Heart left ventricle (tissue), 16 donors: ENCODE results near the gene KRT74. TPM values are rescaled to one million over a fixed set of nuclear protein-coding genes. Genes with fewer than 3 reads are reported as not detected.

ENCODE experiments used
- ATAC-seq, 4 donors: fragments of 200-7000 bp; cut with Tn5 transposase; one replicate each; pipeline ENCODE4 v1.9.1; 2020 to 2022; ENCODE audit warnings: moderate library complexity in 4 of 4, mild to moderate bottlenecking in 3 of 4, moderate number of reproducible peaks in 1 of 4
- DNase-seq, 5 donors: peaks; one replicate each; pipeline ENCODE4 v3.0.0-alpha.2; 2020
- H3K27ac ChIP-seq, 12 donors: fragments of 200-600 bp; sonication (generic) in 4 of 12; one replicate each; pipeline versions ENCODE4 v1.5.0 to v1.8.0; 2016 to 2022; ENCODE audit warnings: mild to moderate bottlenecking in 2 of 12
- H3K27me3 ChIP-seq, 9 donors: fragments of 200-600 bp; sonication (generic) in 2 of 9; one replicate each; pipeline versions ENCODE4 v1.5.1 to v1.8.0; 2016 to 2022; ENCODE audit warnings: mild to moderate bottlenecking in 3 of 9
- H3K36me3 ChIP-seq, 9 donors: fragments of 200-600 bp; sonication (generic) in 2 of 9; one replicate each; pipeline versions ENCODE4 v1.5.0 to v1.8.0; 2018 to 2022; ENCODE audit warnings: mild to moderate bottlenecking in 2 of 9
- H3K4me1 ChIP-seq, 12 donors: fragments of 200-600 bp; sonication (generic) in 4 of 12; one replicate each; pipeline versions ENCODE4 v1.5.0 to v1.8.0; 2016 to 2022; ENCODE audit warnings: mild to moderate bottlenecking in 3 of 12
- H3K4me3 ChIP-seq, 12 donors: fragments of 200-600 bp; sonication (generic) in 4 of 12; one replicate each; pipeline versions ENCODE4 v1.5.0 to v1.8.0; 2017 to 2022; ENCODE audit warnings: mild to moderate bottlenecking in 9 of 12, moderate library complexity in 4 of 12
- H3K9me3 ChIP-seq, 12 donors: fragments of 200-600 bp; sonication (generic) in 4 of 12; one replicate each; pipeline versions ENCODE4 v1.5.0 to v1.8.0; 2016 to 2022; ENCODE audit warnings: mild to moderate bottlenecking in 1 of 12
- CTCF ChIP-seq, 12 donors: fragments of 200-600 bp; sonication (generic) in 4 of 12; IDR thresholded peaks; one replicate each; pipeline versions ENCODE4 v1.5.0 to v1.8.0; 2018 to 2022; ENCODE audit warnings: antibody characterized with exemption in 12 of 12, mild to moderate bottlenecking in 5 of 12
- POLR2A ChIP-seq, 2 donors: fragments of 450-650 bp; IDR thresholded peaks; one replicate each; pipeline ENCODE4 v1.6.1; 2017; ENCODE audit warnings: antibody characterized with exemption in 2 of 2, mild to moderate bottlenecking in 2 of 2, moderate library complexity in 2 of 2
- WGBS, 4 donors: extraction: QIAGEN DNeasy Blood & Tissue Kit in 2 of 4; methylation state at CpG; one replicate each; pipeline versions ENCODE4 v1.1.5 to v1.1.7; 2013 to 2018; 5-methylcytosine and 5-hydroxymethylcytosine counted together
- intact Hi-C, 10 donors: fragments of 100-400 bp; cut with DNase I; formaldehyde crosslinking; loops; one replicate each; pipeline versions ENCODE4 v1.11.1 to v1.14.2; 2022
- polyA plus RNA-seq, 2 donors: library from polyadenylated mRNA; stranded (reverse); fragments of 200-250 nt; gene quantifications; one replicate each; pipeline ENCODE4 v1.2.3, GENCODE V29; 2013
- total RNA-seq, 9 donors: library from RNA; depleted of rRNA in 2 of 9; stranded (reverse); fragments of >200 nt in 2 of 9; fragmentation: NEBNext Ultra II Directional in 3 of 9; extraction: Animal tissue kit (Norgen Biotek cat#: 25700) in 3 of 9; gene quantifications; one replicate each; pipeline versions ENCODE4 v1.1.0 to v1.2.4, GENCODE V29; 2016 to 2023
- donor health status: ischemic (EF 13 %, LVEDD 7.1; RV severe dilation, severe dysfunction).
- donor health status: healthy with polysubstance abuse.
- donor health status: DM: no; HTN: yes; CAD: no.
- donor health status: DM: no; HTN: no; CAD: no.
- donor health status: ischemic (EF 25% LVEDD 6.9; RV normal size, moderate dysfunction).
- donor health status: ischemic (EF 25% LVEDD 5.7; RV mildly dilated, moderate dysfunction).
- donor health status: healthy.
- donor health status: DM: yes; HTN: yes; CAD: no.
- donor health status: ischemic (EF 35%, LVEDD 5.7; RV mildly dilated, moderate dysfunction).
- donor health status: nonischemic (EF 11% LVEDD 7.7; RV severe dilation, severe dysfunction).
- donor health status: DM: yes; HTN: yes; CAD: no.
- donor health status: PGD.
- donor health status: ischemic (EF 29% LVEDD 5.4; RV normal size, mild dysfunction).
- donor health status: nonischemic (EF 23%, LVEDD 6.1; RV moderate dilation, normal function).

KRT74 gene
- total and polyA plus RNA-seq, 11 donors, result not detected

- TF ChIP-seq CTCF (IDR thresholded peaks at IDR 0.05) (no peak), POLR2A (IDR thresholded peaks at IDR 0.05) (no peak)
- H3K4me1 ChIP-seq, result no peaks in the 10 kb centered on the region
- DNase-seq (no peak), ATAC-seq (no peak)
- H3K4me3 ChIP-seq, result no peak overlapping the region
- H3K27ac ChIP-seq, result no peak overlapping the region
- 61 to 94% (median 71%) methylated on average over 4 of the region's 4 CpGs for WGBS, 4 donors
- no peaks in the 10 kb centered on the region for H3K9me3 ChIP-seq
- no peaks in the 10 kb centered on the region for H3K36me3 ChIP-seq
- H3K27me3 ChIP-seq, result peaks cover 0 to 3% (median 0%) of the 10 kb centered on the region in 9 donors
- intact Hi-C loops, result no loop called here
These were observed 41.0 kb downstream of the KRT74 start for GRCh38 chr12:52532636-52533035.

GRCh38 chr12:52531566-52532300 lies 41.9 kb downstream of the KRT74 start:
- no peak overlapping the region for H3K4me3 ChIP-seq
- no peaks in the 10 kb centered on the region for H3K36me3 ChIP-seq
- no peak for DNase-seq
- H3K27me3 ChIP-seq, result peaks cover 0 to 3% (median 0%) of the 10 kb centered on the region in 9 donors
- no peaks in the 10 kb centered on the region for H3K9me3 ChIP-seq
- H3K27ac ChIP-seq, result no peak overlapping the region
- intact Hi-C loops, result no loop called here
- WGBS, 4 donors, result 64 to 90% (median 79%) methylated on average over 18 of the region's 18 CpGs
- TF ChIP-seq POLR2A (IDR thresholded peaks at IDR 0.05) (no peak), CTCF (IDR thresholded peaks at IDR 0.05) (no peak)
- ATAC-seq, result no peak
- no peaks in the 10 kb centered on the region for H3K4me1 ChIP-seq

GRCh38 chr12:52530905-52531304 lies 42.7 kb downstream of the KRT74 start:
- 75 to 86% (median 81%) methylated on average over 2 of the region's 2 CpGs for WGBS, 4 donors

GRCh38 chr12:52530366-52530765 lies 43.3 kb downstream of the KRT74 start:
- WGBS, 4 donors, result 72 to 76% (median 74%) methylated on average over 2 of the region's 2 CpGs
- Histone ChIP-seq H3K27ac (no peak overlapping the region), H3K27me3 (peaks cover 0 to 3% (median 0%) of the 10 kb centered on the region in 9 donors), H3K36me3 (no peaks in the 10 kb centered on the region), H3K4me3 (no peak overlapping the region), H3K9me3 (no peaks in the 10 kb centered on the region), H3K4me1 (no peaks in the 10 kb centered on the region)
- no peak for DNase-seq
- intact Hi-C loops, result no loop called here
- no peak for ATAC-seq
- TF ChIP-seq POLR2A (IDR thresholded peaks at IDR 0.05) (no peak), CTCF (IDR thresholded peaks at IDR 0.05) (no peak)

More at GRCh38 chr12:52530905-52531304, 42.7 kb downstream of the KRT74 start:
- H3K27me3 ChIP-seq, result peaks cover 0 to 3% (median 0%) of the 10 kb centered on the region in 9 donors
- TF ChIP-seq CTCF (IDR thresholded peaks at IDR 0.05) (no peak), POLR2A (IDR thresholded peaks at IDR 0.05) (no peak)
- ATAC-seq (no peak), DNase-seq (no peak)
- no peaks in the 10 kb centered on the region for H3K9me3 ChIP-seq
- H3K36me3 ChIP-seq, result no peaks in the 10 kb centered on the region
- H3K4me3 ChIP-seq, result no peak overlapping the region
- H3K4me1 ChIP-seq, result no peaks in the 10 kb centered on the region
- H3K27ac ChIP-seq, result no peak overlapping the region
- intact Hi-C loops, result no loop called here
